Measurements from ENCODE around the gene FAM83G. TPM values are rescaled to one million over a fixed set of nuclear protein-coding genes. Genes with fewer than 3 reads are reported as not detected.

Gene FAM83G
- total RNA-seq, 1 experiment from 2014 or later, result 38.7 TPM

- TF ChIP-seq CTCF (conservative IDR thresholded peaks at IDR 0.05), result no peak
- Histone ChIP-seq H2BK20ac (ENCODE audit: low read depth, low read length, poor library complexity, severe bottlenecking) (no peak overlapping the region), H3K23me2 (ENCODE audit: insufficient read length, low read depth, low read length, poor library complexity, severe bottlenecking) (no peaks in the 10 kb centered on the region), H3K4ac (ENCODE audit: low read depth, low read length) (no peak overlapping the region), H3K79me2 (ENCODE audit: insufficient read depth, low read length) (no peaks in the 10 kb centered on the region), H4K20me1 (ENCODE audit: control insufficient read depth, insufficient read depth, insufficient read length) (no peaks in the 10 kb centered on the region), H3T11ph (ENCODE audit: low read length) (no peak overlapping the region), H3K14ac (ENCODE audit: insufficient read depth, low read length) (no peak overlapping the region), H4K91ac (ENCODE audit: insufficient read length, low read depth, low read length) (no peak overlapping the region), H3K9me3 (ENCODE audit: control insufficient read depth, low read depth, low read length) (no peaks in the 10 kb centered on the region), H3K56ac (ENCODE audit: insufficient read length, low read depth, low read length) (no peak overlapping the region), H3K23ac (ENCODE audit: insufficient read length, low read depth, low read length) (no peak overlapping the region), H3K4me1 (ENCODE audit: insufficient read depth, low read length) (no peaks in the 10 kb centered on the region), H2AK5ac (ENCODE audit: insufficient read length, low read length) (no peak overlapping the region), H2BK5ac (ENCODE audit: insufficient read length, low read length) (no peak overlapping the region), H4K5ac (ENCODE audit: insufficient read length, low read depth, low read length) (no peak overlapping the region), H2BK120ac (ENCODE audit: low read depth, low read length, poor library complexity, severe bottlenecking) (no peak overlapping the region), H3K79me1 (ENCODE audit: insufficient read depth, low read depth, low read length, poor library complexity, severe bottlenecking) (no peaks in the 10 kb centered on the region), H3K27ac (ENCODE audit: insufficient read length, low read depth, low read length) (no peak overlapping the region), H3K4me2 (ENCODE audit: insufficient read depth, insufficient read length, low read length) (no peak overlapping the region), H2BK12ac (ENCODE audit: insufficient read length, low read depth, low read length) (no peak overlapping the region), H3K18ac (ENCODE audit: insufficient read length, low read depth, low read length) (no peak overlapping the region), H3K27me3 (ENCODE audit: insufficient read depth, low read length) (no peaks in the 10 kb centered on the region), H2BK15ac (ENCODE audit: low read depth, low read length) (no peak overlapping the region), H3K9ac (ENCODE audit: extremely low read depth, insufficient read length, low read length) (no peak overlapping the region), H4K8ac (replicated peaks; ENCODE audit: insufficient read length, low read depth, low read length) (no peak overlapping the region), H2AFZ (ENCODE audit: low read length) (no peak overlapping the region)
- Mint-ChIP-seq H3K4me1 (peaks cover 9 to 12% of the 10 kb centered on the region in 2 experiments), H3K36me3 (ENCODE audit: insufficient read depth in 1 of 3, low read depth in 3 of 3) (no peaks in the 10 kb centered on the region; a peak in 1 of 7 replicates), H3K27me3 (ENCODE audit: low read depth) (no peaks in the 10 kb centered on the region; the same call in none of the 2 replicates), H3K27ac (no peak overlapping the region), H3K9me3 (no peaks in the 10 kb centered on the region), H3K4me3 (no peak overlapping the region)
- WGBS (ENCODE audit: extremely low coverage, insufficient read length, low lambda C conversion rate), result no CpG with 5 or more reads among the region's 8 CpGs
- DNase-seq, result no peak
Observed at GRCh38 chr17:18948476-18949006, 56.0 kb downstream of the FAM83G start.
